Inflammatory macrophage treated with lipopolysaccharide for 4 hours (primary cell): Measurements from ENCODE around the gene NRBP1.
A peak's percentile ranks its signal among the peaks of the same experiment; 100 is the strongest.
"Not testable (repeated sequence)": the region's sequence is repeated elsewhere in the genome, so short reads cannot be mapped to it uniquely, and the experiment has no call there.

ENCODE experiments used
- DNase-seq: peaks from one replicate; pipeline ENCODE4 v3.0.0-alpha.2; 2020

The NRBP1 gene

DNA sequence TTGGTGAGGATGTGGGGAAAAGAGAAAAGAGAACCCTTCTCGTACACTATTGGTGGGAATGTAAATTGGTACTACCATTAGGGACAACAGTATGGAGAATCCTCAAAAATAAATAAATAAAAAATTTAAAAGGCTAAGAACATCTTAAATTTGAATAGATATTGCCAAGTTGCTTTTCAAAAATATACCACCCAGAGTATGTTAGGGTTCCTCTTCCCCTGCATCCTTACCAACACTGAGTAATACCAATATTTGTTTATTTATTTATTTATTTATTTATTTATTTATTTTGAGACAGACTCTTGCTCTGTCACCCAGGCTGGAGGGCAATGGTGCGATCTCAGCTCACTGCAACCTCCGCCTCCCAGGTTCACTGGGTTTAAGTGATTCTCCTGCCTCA is 5.5 kb upstream of the NRBP1 start:
- no peak for DNase-seq

DNA sequence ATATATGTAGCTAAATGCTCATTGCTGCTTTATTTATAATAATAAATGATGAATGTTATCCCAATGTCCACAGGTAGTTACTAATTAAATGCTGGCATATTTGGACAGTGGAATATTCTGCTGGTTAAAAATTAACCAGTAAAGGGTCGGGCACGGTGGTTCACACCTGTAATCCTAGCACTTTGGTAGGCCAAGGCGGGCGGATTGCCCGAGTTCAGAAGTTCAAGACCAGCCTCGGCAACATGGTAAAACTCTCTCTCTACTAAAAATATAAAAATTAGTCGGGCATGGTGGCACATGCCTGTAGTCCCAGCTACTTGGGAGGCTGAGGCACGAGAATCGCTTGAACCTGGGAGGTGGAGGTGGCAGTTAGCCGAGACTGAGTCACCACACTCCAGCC is 3.4 kb upstream of the NRBP1 start:
- DNase-seq = not testable (repeated sequence)

DNA sequence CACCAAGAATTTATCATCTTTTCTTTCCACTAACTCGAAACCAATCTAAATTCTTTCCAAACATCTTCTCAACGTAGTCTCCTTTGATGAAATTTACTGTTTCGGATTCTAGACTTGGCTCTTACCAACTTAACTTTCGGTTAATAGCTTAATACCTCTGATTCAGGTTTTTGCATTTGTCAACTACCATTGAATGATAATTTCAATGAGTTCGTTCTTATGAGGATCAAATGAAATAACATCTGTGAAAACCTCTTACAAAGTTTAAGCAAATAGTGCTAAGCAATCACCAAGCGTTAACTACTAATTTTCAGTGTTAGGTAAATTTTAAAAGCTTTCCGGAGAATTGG is 593 bp upstream of the NRBP1 start:
- DNase-seq = peak; percentile 10

DNA sequence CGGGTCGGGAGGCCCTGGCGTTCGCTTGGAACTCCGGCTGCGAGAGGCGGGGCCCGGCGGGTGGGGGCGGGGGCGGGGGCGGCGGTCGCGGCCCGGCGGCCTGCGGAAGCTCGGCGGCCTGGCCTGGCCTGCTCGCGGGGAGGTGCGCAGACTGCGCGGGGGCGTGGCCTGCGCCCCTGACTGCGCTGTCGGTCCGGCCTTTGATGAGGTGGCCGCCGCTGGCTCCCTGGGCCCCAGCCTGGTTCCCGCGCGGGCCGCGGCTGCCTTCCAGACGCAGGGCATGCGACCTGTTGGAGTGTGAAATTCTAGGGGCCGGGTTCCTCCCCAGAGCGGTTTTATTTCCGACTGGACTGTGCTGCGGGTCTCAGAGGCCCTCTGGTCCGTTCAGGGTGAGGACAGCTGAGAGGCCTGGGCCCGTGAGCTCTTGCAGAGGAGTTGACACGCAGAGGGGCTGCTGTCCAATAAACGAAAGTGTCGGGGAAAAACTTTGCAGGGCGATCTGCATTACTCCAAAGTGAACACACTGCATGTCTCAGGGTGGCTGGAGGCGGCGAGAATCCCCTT is 629 bp downstream of the NRBP1 start:
- peak; percentile 90 for DNase-seq

DNA sequence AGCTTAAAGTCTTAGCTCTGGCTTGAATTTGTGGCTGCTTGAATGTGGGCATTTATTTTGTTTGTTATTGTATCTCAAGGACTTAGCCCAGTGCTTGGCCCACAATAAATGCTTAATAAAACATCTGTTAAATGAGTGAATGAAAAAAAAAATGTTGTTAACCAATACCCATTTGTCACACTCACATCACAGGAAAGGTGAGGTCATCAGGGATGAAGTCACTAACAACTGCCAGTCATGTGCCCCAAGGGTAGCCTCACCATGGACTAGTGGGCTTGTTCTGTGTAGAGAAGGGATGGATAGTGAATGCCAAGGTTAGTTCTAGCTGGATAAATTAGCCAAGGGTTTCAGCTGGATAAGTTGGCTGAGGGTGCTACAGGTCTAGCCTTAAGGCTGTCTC is 3.0 kb downstream of the NRBP1 start:
- DNase-seq = peak; percentile 91

DNA sequence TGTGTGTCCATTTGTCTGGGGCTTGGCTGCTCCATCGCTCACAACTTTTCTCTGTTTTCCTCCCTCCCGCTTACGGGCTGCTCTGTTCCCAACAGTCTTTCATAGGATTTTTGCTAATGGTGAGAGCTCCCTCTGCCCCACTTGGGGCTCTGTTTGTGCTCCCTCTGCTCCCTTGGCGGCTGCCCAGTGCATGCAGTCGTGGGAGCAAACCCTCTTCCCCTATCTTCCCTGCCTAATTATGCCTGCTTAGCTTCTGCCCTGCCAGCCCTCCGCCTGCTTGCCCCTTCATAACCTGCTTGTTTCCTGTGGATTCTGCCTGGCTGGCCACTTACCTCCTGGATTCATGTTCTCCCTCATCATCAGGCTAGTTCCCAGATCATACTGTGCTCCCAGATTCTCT is 7.2 kb downstream of the NRBP1 start:
- no peak for DNase-seq

DNA sequence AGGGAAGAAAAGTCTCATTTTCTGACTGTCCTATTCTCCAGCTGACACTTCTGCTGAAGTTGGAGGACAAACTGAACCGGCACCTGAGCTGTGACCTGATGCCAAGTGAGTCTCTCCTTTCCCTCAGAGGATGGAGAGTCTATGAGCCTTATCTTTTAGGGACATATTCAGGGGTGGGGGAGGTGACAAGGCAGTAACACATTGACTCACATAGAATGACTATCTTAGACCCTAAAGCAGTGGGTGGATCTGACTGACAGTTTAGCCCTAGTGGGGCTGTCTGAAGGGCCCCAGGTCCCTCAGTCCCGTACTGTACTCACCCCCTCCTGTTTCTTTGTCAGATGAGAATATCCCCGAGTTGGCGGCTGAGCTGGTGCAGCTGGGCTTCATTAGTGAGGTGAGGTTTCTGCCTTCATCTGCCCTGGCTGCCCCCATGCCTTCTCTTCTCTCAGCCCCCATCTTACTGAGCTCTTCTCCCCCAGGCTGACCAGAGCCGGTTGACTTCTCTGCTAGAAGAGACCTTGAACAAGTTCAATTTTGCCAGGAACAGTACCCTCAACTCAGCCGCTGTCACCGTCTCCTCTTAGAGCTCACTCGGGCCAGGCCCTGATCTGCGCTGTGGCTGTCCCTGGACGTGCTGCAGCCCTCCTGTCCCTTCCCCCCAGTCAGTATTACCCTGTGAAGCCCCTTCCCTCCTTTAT is 12.9 kb downstream of the NRBP1 start:
- no peak for DNase-seq

DNA sequence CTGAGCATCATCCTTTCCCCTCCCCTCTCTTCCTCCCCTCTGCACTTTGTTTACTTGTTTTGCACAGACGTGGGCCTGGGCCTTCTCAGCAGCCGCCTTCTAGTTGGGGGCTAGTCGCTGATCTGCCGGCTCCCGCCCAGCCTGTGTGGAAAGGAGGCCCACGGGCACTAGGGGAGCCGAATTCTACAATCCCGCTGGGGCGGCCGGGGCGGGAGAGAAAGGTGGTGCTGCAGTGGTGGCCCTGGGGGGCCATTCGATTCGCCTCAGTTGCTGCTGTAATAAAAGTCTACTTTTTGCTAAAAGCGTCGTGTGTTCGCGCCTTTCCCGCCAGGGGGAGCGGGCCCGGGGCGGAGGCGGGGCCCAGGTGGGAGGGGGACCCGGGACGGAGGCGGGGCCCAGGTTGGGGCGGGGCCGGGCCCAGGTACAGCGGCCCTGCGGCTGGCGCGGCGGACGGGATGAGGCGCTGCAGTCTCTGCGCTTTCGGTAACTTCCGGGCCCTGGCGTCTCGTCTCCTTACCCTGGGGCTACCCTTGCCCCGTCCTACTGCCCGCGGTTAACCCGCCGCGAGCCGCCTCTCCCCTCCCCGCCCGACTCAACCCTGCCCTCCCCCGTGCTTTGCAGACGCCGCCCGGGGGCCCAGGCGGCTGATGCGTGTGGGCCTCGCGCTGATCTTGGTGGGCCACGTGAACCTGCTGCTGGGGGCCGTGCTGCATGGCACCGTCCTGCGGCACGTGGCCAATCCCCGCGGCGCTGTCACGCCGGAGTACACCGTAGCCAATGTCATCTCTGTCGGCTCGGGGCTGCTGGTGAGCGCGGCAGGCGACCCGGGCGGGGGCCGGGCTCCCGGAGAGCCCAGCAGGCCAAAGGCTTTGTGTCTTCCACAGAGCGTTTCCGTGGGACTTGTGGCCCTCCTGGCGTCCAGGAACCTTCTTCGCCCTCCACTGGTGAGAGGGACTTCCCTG is 13.8 kb downstream of the NRBP1 start, which contains the start of gene KRTCAP3:
Gene KRTCAP3, plus strand, starts transcription at position 424 of the 962 bp plus-strand sequence. Its CDS starts 32 bp downstream, at position 456.
- DNase-seq = no peak

DNA sequence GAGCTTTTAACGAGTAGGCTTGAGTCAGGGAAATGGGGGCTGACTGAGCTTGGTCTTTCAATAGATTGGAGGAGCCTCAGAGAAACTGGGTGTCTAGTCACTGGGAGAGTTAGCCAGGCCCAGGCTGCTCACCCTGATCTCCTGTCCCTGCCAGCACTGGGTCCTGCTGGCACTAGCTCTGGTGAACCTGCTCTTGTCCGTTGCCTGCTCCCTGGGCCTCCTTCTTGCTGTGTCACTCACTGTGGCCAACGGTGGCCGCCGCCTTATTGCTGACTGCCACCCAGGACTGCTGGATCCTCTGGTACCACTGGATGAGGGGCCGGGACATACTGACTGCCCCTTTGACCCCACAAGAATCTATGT is 14.5 kb downstream of the NRBP1 start:
- DNase-seq = no peak

DNA sequence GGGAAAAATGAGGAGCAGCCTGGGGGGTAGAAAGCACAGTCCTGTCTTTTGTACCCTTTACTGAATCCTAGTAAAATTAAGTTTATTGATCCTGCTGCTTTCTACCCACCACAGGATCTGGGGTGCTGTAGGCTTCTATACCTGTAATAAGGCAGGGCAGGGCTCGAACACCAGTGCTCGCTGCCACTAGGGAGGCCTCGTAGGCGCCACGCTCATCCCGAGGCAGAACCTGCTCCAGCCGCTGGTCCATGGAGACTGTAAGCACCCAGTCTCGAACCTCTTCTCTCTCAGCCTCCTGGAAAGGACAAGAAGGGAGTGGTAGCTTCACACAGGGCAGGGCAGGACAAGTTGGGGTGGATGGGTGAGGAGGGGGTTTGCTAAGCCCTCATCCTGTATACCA is 16.7 kb downstream of the NRBP1 start:
- DNase-seq = no peak

DNA sequence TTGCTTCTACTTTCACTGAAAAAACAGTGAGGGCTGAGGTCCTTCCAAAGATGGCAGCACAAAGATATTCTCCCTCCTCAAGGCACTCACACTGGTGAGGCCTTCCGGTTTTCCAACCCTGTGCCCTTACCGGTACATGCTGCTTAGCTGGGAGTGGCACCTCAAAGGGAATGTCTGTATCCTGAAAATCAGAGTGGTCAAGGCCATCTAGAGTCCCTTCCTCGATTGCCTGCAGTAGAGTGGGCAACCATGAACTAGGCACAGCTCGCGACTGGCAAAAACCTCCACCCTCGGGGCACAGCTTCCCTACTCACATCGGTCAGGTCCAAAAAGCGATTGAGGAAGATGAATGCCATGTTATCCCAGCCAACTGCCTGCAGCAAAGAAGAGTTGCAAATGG is 17.2 kb downstream of the NRBP1 start:
- DNase-seq = no peak

DNA sequence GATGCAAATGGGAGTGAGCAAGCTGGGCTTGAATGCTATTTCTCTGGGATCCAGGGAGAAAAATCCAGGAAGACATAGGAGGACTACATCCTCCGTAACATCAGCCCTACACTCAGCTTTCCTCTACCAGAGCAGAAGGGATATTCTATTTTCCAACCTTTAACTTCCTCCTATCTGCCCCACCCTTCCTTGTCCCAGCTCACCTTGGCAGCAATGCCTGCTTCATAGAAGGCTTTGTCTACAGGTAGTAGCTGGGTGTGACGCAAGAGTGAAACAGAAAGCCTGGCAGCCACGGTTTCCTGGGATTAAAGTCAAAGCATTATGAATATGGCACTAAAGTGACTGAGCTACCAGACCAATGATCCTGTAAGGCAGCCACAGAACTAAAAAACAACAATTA is 17.6 kb downstream of the NRBP1 start:
- DNase-seq = no peak

DNA sequence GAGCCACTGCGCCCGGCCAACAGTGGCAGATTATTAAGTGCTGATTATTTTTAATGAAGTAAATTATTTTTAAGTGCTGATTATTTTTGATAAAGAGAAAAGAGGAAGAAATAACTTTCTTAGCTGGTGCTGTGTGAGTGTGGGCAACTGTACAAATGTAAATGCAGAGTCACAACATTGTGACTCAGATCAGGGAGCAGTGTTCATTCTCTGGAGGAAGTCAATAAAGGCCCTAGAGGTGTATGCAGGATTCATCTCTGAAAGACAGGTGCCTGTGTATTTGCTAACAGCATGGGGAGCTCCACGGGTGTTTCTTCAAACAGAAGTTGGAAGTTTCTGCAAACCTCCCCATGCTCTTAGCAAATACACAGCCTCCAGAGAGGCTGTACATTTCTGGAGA is 19.9 kb downstream of the NRBP1 start:
- DNase-seq = no peak

DNA sequence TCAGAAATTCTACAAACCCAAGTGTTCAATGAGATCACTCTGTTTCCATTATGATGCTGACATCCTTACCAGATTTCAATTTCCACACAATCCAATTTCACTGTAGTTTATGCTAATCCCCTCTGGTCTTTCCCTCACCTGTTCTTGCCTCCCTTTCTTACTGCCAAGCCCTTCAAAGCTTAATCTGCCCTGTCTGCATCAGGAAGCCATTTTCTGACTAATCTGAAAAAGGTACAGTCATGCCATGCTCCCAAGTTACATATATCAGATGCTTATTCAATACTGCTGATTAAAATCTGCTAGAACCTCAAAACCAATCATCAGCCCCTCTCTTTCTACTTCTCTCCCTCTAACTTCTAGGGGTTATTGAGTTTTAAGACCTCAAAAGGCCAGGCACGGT is 22.7 kb downstream of the NRBP1 start:
- DNase-seq = no peak

DNA sequence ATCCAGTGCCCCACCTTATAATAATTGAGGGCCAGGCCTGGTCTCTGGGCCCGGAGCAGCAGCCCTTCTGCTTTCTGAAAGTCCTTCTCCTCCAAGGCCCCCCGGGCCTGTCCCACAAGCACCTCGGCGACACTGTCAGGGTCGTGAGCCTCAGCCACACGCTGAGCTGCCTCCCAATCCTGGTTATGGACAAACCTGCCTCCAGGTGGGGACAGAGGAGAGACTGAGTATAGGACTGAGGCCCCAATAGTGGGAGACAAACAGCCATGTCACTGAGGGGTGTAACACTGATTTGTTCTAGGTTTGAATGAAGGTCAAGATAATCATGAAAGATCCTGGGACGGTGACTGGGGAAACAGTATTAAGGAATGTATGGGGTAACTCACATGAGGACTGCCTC is 25.5 kb downstream of the NRBP1 start:
- no peak for DNase-seq

DNA sequence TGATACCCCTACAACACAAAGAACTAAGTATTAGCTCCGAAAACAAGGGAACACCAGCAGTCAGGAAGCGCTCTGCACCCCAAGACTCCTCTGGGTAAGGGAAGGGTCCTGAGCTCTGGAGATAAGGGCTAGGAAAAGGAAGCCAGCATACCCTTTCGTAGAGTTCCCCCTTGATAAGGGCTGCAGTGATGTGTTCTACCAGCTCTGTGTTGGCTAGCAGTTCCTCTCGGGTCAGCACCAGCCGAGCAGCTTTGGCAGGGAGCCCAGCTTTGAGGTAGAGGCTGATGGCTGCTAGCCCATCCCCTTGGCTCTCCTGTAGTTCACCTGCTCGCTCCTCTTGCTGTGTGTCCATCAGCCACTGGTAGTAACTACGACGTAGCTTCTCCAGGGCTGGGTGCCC is 32.7 kb downstream of the NRBP1 start:
- DNase-seq = no peak

DNA sequence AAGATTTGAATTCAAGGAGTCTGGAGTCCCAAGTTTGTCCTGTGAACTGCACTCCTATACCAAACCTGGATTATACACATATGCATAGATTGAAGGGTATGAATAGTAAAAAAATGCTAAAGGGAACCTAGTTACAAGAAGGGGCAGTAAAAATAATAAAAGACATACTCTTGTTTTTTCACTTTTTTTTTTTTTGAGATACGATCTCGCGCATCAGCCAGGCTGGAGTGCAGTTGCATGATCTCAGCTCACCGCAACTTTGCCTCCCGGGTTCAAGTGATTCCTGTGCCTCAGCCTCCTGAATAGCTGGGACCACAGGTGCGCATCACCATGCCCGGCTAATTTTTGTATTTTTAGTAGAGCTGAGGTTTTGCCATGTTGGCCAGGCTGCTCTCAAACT is 36.0 kb downstream of the NRBP1 start:
- DNase-seq = no peak

DNA sequence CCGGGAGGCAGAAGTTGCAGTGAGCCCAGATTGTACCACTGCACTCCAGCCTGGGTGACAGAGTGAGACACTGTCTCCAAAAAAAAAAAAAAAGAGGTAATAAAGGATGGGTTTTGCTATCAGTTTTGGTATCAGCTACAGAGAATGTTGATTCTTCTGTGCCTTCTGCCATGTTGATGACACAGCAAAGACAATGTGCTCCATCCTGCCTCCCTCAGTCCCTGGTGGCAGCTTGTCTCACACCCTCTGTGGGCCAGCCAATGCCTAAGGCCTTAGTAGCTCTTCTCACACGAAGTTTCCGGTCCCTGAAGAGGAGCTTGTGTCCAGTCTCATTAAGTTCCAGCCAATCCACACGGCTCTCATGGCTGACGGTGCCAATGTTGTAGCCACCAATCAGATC is 43.5 kb downstream of the NRBP1 start:
- DNase-seq = no peak

DNA sequence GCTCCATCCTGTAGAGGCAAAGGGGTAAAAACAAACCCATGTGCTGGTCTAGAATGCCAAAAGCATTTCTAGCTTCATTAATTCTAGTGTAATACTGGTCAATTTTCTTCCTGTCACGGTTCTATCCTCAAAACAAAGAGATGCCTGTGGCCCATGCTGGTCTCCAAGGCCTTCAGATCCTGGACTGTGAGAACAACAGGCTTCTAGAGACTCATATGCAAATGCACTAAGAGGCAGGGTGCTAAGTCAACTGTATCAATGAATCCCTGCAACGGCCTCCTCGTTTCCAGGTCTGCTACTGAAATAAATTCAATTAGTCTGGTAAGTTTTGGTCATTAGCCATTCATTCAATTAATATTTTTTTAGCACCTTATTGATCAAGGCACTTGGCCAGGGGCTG is 57.1 kb downstream of the NRBP1 start:
- DNase-seq = no peak

DNA sequence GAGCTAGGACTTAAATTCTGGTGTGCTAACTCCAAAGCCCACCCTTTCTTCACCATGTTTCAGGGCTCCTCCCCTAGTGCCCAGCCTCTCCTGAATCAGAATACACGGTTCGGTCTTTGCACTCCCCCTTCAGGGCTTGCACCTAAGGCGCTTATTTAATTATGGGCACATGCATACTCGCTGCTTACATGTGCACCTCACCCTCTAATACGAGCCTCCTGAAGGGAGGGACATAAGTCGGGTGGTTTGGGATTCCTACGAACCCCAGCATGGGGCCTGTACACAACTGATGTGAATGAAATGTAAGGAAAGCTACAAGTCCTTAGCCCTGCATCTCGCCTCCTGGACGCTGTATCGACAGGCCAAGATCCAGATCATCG is 60.7 kb downstream of the NRBP1 start:
- DNase-seq = no peak

DNA sequence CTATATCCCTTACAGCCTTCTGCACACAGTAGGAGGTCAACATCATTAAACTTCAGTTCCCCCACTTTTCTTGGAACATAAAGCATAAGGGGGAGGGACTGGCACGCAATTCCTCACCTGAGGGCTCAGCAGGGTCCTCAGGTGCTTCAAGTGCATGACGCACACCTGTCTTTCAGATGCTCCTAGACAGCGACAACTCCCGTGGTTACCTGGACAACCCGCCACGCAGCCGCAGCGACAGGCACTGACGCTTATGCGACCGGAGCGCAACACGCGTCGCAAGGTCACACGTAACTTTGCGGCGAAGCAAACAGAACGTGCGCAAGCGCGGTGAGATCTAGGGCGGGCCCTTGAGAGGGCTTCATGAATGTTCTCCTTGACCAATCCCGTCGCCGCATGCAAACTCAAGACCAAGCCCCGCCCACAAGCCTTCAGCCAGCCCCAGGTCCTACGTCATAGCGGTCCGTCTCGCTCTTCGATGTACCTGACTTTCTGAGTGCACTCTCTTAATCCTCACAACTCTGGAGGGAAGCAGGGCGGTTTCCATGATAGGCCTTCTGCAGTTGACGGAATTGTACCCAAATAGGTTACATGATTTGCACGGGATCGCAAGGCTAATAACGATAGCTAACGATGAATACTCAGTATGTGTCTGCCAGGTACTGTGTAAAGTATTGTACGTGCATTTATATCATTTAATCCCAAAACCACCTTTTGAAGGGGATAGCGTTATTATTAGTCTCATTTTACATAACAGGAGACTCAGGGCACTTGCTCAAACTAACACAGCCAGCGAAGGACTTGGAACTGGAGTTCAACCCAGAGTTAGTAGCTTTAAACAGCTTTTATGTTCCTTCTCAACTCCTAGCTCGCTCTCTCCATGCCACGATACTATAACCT is 61.3 kb downstream of the NRBP1 start, which contains the start of gene IFT172:
Gene IFT172, minus strand, starts transcription at position 246 of the 900 bp plus-strand sequence. Its CDS starts 90 bp downstream, at position 156.
- DNase-seq = peak; percentile 100
